Cardiac muscle cell (in vitro differentiated cells and primary cell): ENCODE measurements around the gene FLOT2. TPM values are rescaled to one million over a fixed set of nuclear protein-coding genes. Genes with fewer than 3 reads are reported as not detected.
"Not testable (repeated sequence)": the region's sequence is repeated elsewhere in the genome, so short reads cannot be mapped to it uniquely, and the experiment has no call there.

Experiments used
- DNase-seq, 2 donors: peaks; one replicate each; pipeline versions ENCODE4 v3.0.0 to v3.0.0-alpha.2; 2010 to 2017; ENCODE audit warnings: low read depth in 1 of 2, low spot score in 1 of 2
- H3K27ac ChIP-seq: fragments of 200-600 bp; sonication (generic); 2 replicates; pipeline ENCODE4 v1.5.1; 2016
- H3K27me3 ChIP-seq: fragments of 200-600 bp; sonication (generic); 2 replicates; pipeline ENCODE4 v1.6.0; 2016; ENCODE audit warnings: control low read depth
- H3K36me3 ChIP-seq: fragments of 200-600 bp; sonication (generic); 2 replicates; pipeline ENCODE4 v1.5.1; 2016; ENCODE audit warnings: control low read depth
- H3K4me1 ChIP-seq: fragments of 200-600 bp; sonication (generic); 2 replicates; pipeline ENCODE4 v1.8.1; 2017; ENCODE audit warnings: low read depth, mild to moderate bottlenecking, mixed run types
- H3K4me3 ChIP-seq: fragments of 200-600 bp; sonication (generic); 2 replicates; pipeline ENCODE4 v1.5.1; 2016; ENCODE audit warnings: mild to moderate bottlenecking
- H3K9me3 ChIP-seq: fragments of 200-600 bp; sonication (generic); 2 replicates; pipeline ENCODE4 v1.5.1; 2017; ENCODE audit warnings: low read depth, mild to moderate bottlenecking, control low read depth
- polyA plus RNA-seq: library from polyadenylated mRNA; unstranded; fragments of >200 nt; fragmentation: Nextera tagmentation; extraction: Ambion mirVana; gene quantifications from 2 replicates; pipeline ENCODE4 v1.2.1, GENCODE V29; 2016
- total RNA-seq: library from RNA; depleted of rRNA; stranded (reverse); fragments of >200 nt; gene quantifications from 2 replicates; pipeline ENCODE4 v1.2.3, GENCODE V29; 2016
- TF ChIP-seq, protein P1 (sequence below): IDR thresholded peaks from 2 replicates; pipeline ENCODE4 v1.5.1; 2012; ENCODE audit warnings: low read depth, mild to moderate bottlenecking, low read length

FLOT2 gene
- total and polyA plus RNA-seq, 2 experiments from 2014 or later = 102 to 145 TPM

DNA sequence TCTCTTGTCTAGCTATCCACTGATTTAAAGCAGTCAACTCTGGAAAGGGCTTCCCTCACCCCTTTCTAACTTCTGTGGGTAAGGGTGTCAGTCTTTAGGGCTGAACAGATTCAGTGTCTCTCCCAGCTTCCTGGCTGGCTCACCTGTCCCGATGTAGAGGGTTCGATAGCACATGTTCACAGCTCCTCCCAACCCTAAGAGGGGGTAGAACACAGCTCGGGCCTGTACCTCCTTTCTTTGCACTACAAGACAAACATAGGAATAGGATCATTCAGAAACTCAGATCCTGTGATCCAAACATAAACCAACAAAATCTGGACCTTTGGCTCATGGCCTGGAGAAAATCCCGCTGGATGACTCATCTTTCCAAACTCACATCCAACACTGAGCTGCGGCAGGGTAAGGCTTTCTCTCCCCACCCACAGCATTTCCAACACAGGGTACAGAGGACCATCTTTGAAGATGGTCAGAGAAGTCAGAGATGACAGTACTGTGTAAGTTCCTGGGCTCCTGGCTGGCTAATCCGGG lies 11.2 kb upstream of the FLOT2 start:
- H3K27ac ChIP-seq = no peak overlapping the region
- DNase-seq = peak in 1 of 2 donors; percentile 75
- TF ChIP-seq, protein P1, sequence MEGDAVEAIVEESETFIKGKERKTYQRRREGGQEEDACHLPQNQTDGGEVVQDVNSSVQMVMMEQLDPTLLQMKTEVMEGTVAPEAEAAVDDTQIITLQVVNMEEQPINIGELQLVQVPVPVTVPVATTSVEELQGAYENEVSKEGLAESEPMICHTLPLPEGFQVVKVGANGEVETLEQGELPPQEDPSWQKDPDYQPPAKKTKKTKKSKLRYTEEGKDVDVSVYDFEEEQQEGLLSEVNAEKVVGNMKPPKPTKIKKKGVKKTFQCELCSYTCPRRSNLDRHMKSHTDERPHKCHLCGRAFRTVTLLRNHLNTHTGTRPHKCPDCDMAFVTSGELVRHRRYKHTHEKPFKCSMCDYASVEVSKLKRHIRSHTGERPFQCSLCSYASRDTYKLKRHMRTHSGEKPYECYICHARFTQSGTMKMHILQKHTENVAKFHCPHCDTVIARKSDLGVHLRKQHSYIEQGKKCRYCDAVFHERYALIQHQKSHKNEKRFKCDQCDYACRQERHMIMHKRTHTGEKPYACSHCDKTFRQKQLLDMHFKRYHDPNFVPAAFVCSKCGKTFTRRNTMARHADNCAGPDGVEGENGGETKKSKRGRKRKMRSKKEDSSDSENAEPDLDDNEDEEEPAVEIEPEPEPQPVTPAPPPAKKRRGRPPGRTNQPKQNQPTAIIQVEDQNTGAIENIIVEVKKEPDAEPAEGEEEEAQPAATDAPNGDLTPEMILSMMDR = no peak

DNA sequence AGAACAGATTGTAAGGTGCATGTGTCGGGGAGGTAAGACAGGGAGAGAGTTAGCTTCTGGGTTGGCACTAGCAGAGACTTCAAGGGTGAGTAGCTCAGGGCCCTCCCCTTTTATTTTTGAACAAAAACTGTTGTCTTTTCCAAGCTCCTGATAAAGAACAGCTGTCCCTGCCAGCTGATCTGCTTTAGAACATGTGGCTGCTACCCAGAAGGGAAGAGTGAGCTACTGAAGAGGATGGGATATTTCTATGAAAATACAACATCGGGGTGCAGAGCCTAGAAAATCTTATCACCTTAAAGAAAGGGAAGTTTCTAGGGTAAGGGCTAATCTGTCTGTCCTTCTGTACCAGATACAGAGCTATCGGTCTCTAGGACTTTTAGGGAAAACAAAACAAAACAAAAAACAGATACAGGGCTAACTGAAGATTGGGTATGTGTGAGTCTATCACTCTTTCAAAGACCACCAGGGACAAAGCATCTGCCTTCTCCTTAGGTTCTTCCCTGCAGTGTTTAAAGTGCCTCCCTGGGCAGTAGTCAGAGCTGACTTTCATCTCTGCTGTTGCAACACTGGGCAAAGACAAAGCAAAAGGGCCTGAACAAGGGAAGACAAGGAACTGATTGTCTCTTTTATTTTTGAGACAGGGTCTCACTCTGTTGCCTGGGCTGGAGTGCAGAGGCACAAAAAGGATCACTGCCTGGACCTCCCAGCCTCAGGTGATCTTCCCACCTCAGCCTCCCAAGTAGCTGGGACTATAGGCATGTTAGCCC lies 10.4 kb upstream of the FLOT2 start:
- Histone ChIP-seq H3K27ac (no peak overlapping the region), H3K36me3 (peaks cover 62% of the 10 kb centered on the region), H3K4me1 (no peaks in the 10 kb centered on the region), H3K9me3 (no peaks in the 10 kb centered on the region), H3K4me3 (no peak overlapping the region), H3K27me3 (no peaks in the 10 kb centered on the region)
- TF ChIP-seq, protein P1 = no peak
- DNase-seq = peak in 1 of 2 donors; percentile 66

More for the DNA sequence above, 11.2 kb upstream of the FLOT2 start:
- no peaks in the 10 kb centered on the region for H3K27me3 ChIP-seq
- no peak overlapping the region for H3K4me3 ChIP-seq
- H3K4me1 ChIP-seq = no peaks in the 10 kb centered on the region
- H3K36me3 ChIP-seq = peaks cover 69% of the 10 kb centered on the region
- no peaks in the 10 kb centered on the region for H3K9me3 ChIP-seq

DNA sequence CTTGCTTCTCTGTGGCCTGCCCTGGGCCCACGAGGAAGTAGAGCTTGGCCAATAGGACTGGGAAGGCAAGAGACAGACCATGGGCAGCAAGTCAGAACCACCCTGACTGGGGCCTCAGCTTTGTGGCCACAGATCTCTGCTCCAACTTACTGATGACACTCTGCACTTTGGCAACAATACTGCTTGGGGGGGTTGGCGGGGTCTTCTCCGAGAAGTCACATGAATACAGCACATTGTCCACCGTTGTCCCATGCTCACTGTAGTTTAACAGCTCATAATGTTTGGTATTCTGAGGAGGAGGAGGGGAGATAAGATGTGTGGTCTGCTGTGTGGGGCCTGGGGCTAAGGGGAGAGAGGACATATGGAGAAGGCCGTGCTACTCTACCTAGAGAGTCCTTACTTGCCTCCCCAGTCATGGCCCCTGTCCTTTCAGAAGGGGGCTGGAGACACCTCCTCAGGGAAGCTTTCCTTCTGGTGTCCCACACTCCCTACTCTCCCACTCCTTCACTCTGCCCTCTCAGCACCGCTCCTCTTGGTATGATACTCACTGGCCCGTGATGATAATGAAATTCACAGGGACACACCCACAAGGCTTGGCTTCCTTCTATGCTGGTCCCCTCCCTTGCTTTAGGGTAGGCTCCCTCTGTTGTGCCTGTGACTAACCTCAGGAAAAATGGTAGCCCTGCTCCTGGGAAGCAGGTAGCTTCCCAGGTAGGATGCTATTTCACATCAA lies 9.3 kb upstream of the FLOT2 start:
- H3K4me3 ChIP-seq = no peak overlapping the region
- no peaks in the 10 kb centered on the region for H3K4me1 ChIP-seq
- TF ChIP-seq, protein P1 = no peak
- no peak overlapping the region for H3K27ac ChIP-seq
- peaks cover 52% of the 10 kb centered on the region for H3K36me3 ChIP-seq
- DNase-seq = no peak
- no peaks in the 10 kb centered on the region for H3K9me3 ChIP-seq
- H3K27me3 ChIP-seq = no peaks in the 10 kb centered on the region

DNA sequence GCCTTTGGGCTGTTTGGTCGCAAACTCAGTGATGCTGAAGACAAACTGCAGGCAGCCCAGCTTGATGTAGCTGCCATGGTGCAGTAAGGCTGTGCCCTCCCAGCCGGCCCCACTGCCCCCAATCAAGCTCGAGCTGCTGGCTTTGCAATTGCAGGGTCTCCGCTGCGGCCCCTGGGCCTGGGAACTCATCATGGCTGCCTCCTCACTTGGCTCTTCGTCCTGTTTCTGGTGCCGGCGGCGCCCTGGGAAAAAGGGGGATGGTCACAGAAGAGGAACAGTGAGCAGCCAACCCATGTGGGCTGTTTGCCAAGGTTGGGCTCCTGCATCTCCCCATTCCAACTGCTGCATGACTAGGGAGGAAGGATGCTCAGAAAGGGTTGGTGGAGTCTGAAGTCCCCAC lies 8.7 kb upstream of the FLOT2 start:
- TF ChIP-seq, protein P1 = no peak
- Histone ChIP-seq H3K27me3 (no peaks in the 10 kb centered on the region), H3K4me3 (no peak overlapping the region), H3K4me1 (no peaks in the 10 kb centered on the region), H3K36me3 (peaks cover 46% of the 10 kb centered on the region), H3K9me3 (no peaks in the 10 kb centered on the region), H3K27ac (no peak overlapping the region)
- DNase-seq = no peak

DNA sequence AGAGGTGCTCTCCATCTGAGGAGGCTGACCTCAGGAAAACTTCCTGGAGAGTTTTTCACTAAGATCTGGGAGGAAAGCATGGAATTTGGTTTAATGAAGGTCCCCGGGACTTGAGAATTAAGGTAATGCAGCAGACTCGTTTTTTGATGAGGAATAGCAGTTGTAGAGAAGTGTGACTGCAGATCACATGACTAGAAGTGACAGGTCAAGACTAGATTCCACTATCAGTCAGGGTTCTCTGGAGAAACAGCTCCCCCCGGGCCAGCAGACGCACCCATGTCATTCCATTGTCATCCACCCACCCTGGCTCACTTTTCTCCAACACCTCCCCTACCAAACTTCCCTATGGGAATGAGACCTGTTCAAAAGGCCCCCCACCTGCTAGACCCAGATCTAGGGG lies 7.3 kb upstream of the FLOT2 start:
- no peaks in the 10 kb centered on the region for H3K4me1 ChIP-seq
- no peak for DNase-seq
- H3K36me3 ChIP-seq = peaks cover 31% of the 10 kb centered on the region
- no peak overlapping the region for H3K4me3 ChIP-seq
- peak overlapping the region; percentile 50 for H3K27ac ChIP-seq
- no peaks in the 10 kb centered on the region for H3K9me3 ChIP-seq
- no peaks in the 10 kb centered on the region for H3K27me3 ChIP-seq
- TF ChIP-seq, protein P1 = no peak

DNA sequence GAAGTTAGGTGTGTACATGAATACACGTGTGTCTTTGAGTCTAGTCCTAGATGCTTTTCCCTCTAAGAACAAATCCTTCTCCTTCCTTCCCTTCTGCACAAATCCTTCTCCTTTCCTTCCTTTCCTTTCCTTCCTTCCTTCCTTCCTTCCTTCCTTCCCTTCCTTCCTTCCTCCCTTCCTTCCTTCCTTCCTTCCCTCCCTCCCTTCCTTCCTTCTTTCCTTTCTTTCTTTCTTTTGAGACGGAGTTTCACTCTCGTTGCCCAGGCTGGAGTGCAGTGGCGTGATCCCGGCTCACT lies 6.0 kb upstream of the FLOT2 start:
- Histone ChIP-seq H3K36me3 (peaks cover 18% of the 10 kb centered on the region), H3K27ac (peak overlapping the region; percentile 50)
- DNase-seq, H3K9me3 ChIP-seq, H3K27me3 ChIP-seq, H3K4me3 ChIP-seq, H3K4me1 ChIP-seq: not testable (repeated sequence)
